ENCODE measurements around the gene FBN1. TPM values are rescaled to one million over a fixed set of nuclear protein-coding genes. Genes with fewer than 3 reads are reported as not detected.

Gene FBN1
- total and polyA plus RNA-seq, 2 donors (not counting 3 experiments of a cell fraction or from before 2014, with no cell fraction given), result 107 to 111 TPM

- Histone ChIP-seq H3K4me2 (ENCODE audit: insufficient read depth, low read length) (no peak overlapping the region), H3K9me3 (replicated peaks; ENCODE audit: control insufficient read depth, insufficient read depth, low read length) (no peaks in the 10 kb centered on the region), H2AFZ (ENCODE audit: low read depth, low read length) (no peak overlapping the region), H3K36me3 (ENCODE audit: control insufficient read depth in 2 of 2, extremely low read depth in 1 of 2, insufficient read depth in 2 of 2, low read length in 2 of 2) (peaks cover 3 to 23% of the 10 kb centered on the region in 2 experiments), H3K4me1 (ENCODE audit: control insufficient read depth, extremely low read depth, insufficient read depth, low read length) (peaks cover 10% of the 10 kb centered on the region), H4K20me1 (replicated peaks; ENCODE audit: control insufficient read depth, extremely low read depth, insufficient read depth, low read length) (no peaks in the 10 kb centered on the region), H3K9ac (replicated peaks; ENCODE audit: extremely low read depth, insufficient read depth, low read length) (no peak overlapping the region), H3K27me3 (ENCODE audit: control insufficient read depth in 2 of 2, insufficient read depth in 2 of 2, low read length in 2 of 2) (no peaks in the 10 kb centered on the region), H3K27ac (ENCODE audit: insufficient read depth, low read depth, low read length) (no peak overlapping the region), H3K4me3 (replicated peaks in 1 of 3; ENCODE audit: insufficient read depth in 1 of 3, low read depth in 1 of 3, low read length in 3 of 3) (no peak overlapping the region), H3K9me1 (replicated peaks; ENCODE audit: control insufficient read depth, extremely low read depth, insufficient read depth, low read length) (no peaks in the 10 kb centered on the region), H3K79me2 (ENCODE audit: control insufficient read depth, insufficient read depth, low read length) (no peaks in the 10 kb centered on the region)
- dilution Hi-C loops (cut with MboI; ENCODE audit: extremely low pct_ligation_motif_present, low sequenced_read_pairs) (no loop called here), intact Hi-C loops (cut with micrococcal nuclease) (no loop called here)
- POLR2A ChIA-PET, result no interaction called here
- CTCF ChIA-PET, result interaction anchor here (1.2 to 1.8 kb wide), 4 partner anchors 13 to 306 kb away, joined by 4 to 7 read pairs (median 6); no protein-coding TSS in a partner anchor
- FAIRE-seq, result no peak
- TF ChIP-seq MYC (IDR thresholded peaks at IDR 0.05; ENCODE audit: low read depth, low read length), result no peak
- TF ChIP-seq POLR2A (IDR thresholded peaks at IDR 0.05; ENCODE audit: low read depth, low read length), result no peak
- no peak for TF ChIP-seq GATA2 (IDR thresholded peaks at IDR 0.05; ENCODE audit: insufficient read depth, insufficient read length, low read depth, low read length)
- TF ChIP-seq MAX (IDR thresholded peaks at IDR 0.05; ENCODE audit: insufficient read depth, insufficient read length), result no peak
- TF ChIP-seq POLR2AphosphoS5 (IDR thresholded peaks at IDR 0.05; ENCODE audit: insufficient read depth, low read depth, low read length), result no peak
- no peak for TF ChIP-seq JUN (IDR thresholded peaks at IDR 0.05; ENCODE audit: borderline replicate concordance, insufficient read depth, insufficient read length, low read depth)
- TF ChIP-seq CTCF (IDR thresholded peaks at IDR 0.05; ENCODE audit: extremely low read depth in 1 of 2, insufficient read depth in 1 of 2, low read depth in 1 of 2, low read length in 2 of 2), result no peak
- TF ChIP-seq FOS (IDR thresholded peaks at IDR 0.05; ENCODE audit: borderline replicate concordance, insufficient read depth, low read length), result no peak
- TF ChIP-seq EZH2 (IDR thresholded peaks at IDR 0.05; ENCODE audit: borderline replicate concordance, low read depth, low read length, severe bottlenecking), result no peak
- DNase-seq (ENCODE audit: low read depth, low spot score), result no peak
- no TSS peak for BruUV-seq (replicated peaks)
Measured at GRCh38 chr15:48494631-48495030, 150.9 kb downstream of the FBN1 start.

Data from endothelial cell of umbilical vein (primary cell).